ENCODE measurements around the gene EGR2.

EGR2 gene

DNA sequence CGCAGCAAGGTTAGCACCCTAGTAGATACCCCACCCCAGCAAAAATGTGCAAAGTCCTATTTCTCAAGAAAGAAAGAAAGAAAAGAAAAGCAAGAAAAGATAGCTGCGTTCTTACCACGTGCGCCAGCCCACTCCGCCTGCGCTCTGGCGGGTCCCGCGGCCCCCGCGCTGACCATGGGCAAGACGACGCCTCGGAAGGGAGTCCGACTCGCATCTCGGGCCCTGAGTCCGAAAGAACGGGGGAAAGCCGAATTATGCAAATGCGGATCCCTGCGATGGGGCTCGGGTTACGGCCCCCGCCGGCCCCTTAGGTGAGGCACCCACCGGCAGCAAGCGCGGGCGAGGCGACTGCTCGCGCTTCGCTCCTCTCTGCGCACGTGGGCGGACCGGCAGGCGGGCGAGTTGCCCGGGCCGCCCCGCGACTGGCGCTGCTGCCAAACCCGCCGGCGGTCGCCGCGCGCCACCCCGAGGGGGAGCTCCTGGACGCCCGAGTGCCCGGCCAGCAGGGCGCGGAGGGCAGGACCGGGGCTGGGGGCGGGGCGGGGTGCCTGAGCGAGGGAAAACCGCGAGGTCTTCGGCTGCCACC lies 2.4 kb upstream of the EGR2 start:
- no peak overlapping the region for H3K27ac ChIP-seq
- no peak for TF ChIP-seq ZFX (IDR thresholded peaks at IDR 0.05)
- TF ChIP-seq, protein P1, sequence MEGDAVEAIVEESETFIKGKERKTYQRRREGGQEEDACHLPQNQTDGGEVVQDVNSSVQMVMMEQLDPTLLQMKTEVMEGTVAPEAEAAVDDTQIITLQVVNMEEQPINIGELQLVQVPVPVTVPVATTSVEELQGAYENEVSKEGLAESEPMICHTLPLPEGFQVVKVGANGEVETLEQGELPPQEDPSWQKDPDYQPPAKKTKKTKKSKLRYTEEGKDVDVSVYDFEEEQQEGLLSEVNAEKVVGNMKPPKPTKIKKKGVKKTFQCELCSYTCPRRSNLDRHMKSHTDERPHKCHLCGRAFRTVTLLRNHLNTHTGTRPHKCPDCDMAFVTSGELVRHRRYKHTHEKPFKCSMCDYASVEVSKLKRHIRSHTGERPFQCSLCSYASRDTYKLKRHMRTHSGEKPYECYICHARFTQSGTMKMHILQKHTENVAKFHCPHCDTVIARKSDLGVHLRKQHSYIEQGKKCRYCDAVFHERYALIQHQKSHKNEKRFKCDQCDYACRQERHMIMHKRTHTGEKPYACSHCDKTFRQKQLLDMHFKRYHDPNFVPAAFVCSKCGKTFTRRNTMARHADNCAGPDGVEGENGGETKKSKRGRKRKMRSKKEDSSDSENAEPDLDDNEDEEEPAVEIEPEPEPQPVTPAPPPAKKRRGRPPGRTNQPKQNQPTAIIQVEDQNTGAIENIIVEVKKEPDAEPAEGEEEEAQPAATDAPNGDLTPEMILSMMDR (conservative IDR thresholded peaks at IDR 0.05) = no peak; the same call in 1 of the 2 replicates

GRCh38 chr10:62817766-62818425 lies 1.7 kb upstream of the EGR2 start:
- no peak overlapping the region for H3K27ac ChIP-seq
- TF ChIP-seq, protein P1 (conservative IDR thresholded peaks at IDR 0.05) = peak; percentile 90
- TF ChIP-seq ZFX (IDR thresholded peaks at IDR 0.05) = no peak

DNA sequence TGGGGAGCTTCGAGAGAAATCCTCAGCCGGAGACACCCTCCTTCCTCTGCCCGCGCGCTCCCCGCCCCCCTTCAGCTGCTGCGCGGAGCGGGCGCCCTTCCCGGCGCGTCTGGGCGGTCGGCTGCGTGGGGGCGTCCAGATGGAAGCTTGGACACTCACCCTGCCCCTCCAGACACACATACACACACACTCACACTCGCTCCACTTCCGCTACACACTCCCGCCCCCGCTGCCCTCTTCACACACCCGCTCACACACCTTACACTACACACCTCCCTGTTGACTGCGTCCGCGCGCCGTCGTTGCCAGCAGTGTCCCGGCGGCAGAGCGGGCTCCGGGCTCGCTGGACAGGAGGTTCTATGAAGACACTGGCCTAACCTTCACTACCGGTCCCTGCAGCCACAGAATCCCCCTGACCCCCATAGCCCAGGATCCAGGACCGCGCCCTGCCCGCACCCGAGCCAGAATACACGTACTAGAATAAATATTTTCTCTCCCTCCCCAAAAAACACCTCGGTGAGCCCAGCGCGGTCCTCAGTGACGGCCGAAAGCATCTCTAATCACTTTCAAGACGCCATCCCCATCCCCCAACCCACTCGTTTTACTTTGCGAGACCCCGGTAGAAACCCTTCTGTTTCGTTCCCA lies 1.1 kb upstream of the EGR2 start:
- H3K27ac ChIP-seq = peak overlapping the region; percentile 57; the same call in 1 of the 2 replicates
- TF ChIP-seq ZFX (IDR thresholded peaks at IDR 0.05) = no peak
- TF ChIP-seq, protein P1 (conservative IDR thresholded peaks at IDR 0.05) = no peak

DNA sequence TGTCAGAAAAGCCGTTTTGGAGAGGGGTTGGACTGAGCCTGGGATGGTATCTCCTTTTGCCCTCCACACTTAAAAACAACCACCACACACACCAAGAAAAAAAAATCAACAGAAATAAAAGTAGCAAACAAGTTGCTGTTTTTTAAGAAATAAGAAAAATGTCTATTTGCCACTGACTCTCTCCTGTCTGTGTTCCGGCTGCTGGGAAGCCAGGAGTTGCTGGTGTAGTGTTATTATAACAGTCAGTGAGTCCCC lies 163 bp downstream of the EGR2 start:
- H3K27ac ChIP-seq = peak overlapping the region; percentile 57; the same call in 1 of the 2 replicates

GRCh38 chr10:62815381-62816075 lies 638 bp downstream of the EGR2 start:
- no peak overlapping the region for H3K27ac ChIP-seq

More for the DNA sequence above, 163 bp downstream of the EGR2 start:
- TF ChIP-seq, protein P1 (conservative IDR thresholded peaks at IDR 0.05) = no peak
- no peak for TF ChIP-seq ZFX (IDR thresholded peaks at IDR 0.05)

GRCh38 chr10:62814756-62815380 lies 1.3 kb downstream of the EGR2 start:
- TF ChIP-seq, protein P1 (conservative IDR thresholded peaks at IDR 0.05) = no peak
- no peak for TF ChIP-seq ZFX (IDR thresholded peaks at IDR 0.05)
- no peak overlapping the region for H3K27ac ChIP-seq

More at GRCh38 chr10:62815381-62816075, 638 bp downstream of the EGR2 start:
- TF ChIP-seq ZFX (IDR thresholded peaks at IDR 0.05) = no peak
- TF ChIP-seq, protein P1 (conservative IDR thresholded peaks at IDR 0.05) = no peak

Measured in C4-2B (cell line).